GM12892 (cell line): ENCODE measurements around the gene ONECUT1.

Source experiments
- POLR2A ChIP-seq: IDR thresholded peaks from 2 replicates; pipeline ENCODE4 v1.6.1; 2011; ENCODE audit warnings: low read depth, low read length, control low read depth
- POLR2AphosphoS5 ChIP-seq: IDR thresholded peaks from 2 replicates; pipeline ENCODE4 v1.6.1; 2011; ENCODE audit warnings: low read depth, low read length, control low read depth
- TAF1 ChIP-seq: IDR thresholded peaks from 2 replicates; pipeline ENCODE4 v1.6.1; 2011; ENCODE audit warnings: low read depth, mild to moderate bottlenecking, control low read depth, low read length, borderline replicate concordance

GRCh38 chr15:52783929-52784798 lies 6.0 kb downstream of the ONECUT1 start:
- no peak for TF ChIP-seq POLR2A
- no peak for TF ChIP-seq POLR2AphosphoS5
- no peak for TF ChIP-seq TAF1
